GM20000 (cell line): ENCODE measurements around the gene ITPKC.

Source experiments
- DNase-seq: peaks from one replicate; pipeline ENCODE4 v3.0.0; 2012; ENCODE audit warnings: low spot score
- CTCF ChIP-seq: IDR thresholded peaks from 2 replicates; pipeline ENCODE4 v1.5.1; 2012; ENCODE audit warnings: mild to moderate bottlenecking, control low read depth; ENCODE audit errors: extremely low read depth, missing control alignments

Gene ITPKC

GRCh38 chr19:40737102-40737644, 20.3 kb downstream of the ITPKC start:
- TF ChIP-seq CTCF, result no peak
- DNase-seq, result no peak

- no peak for TF ChIP-seq CTCF
- DNase-seq, result no peak
These were observed 22.3 kb downstream of the ITPKC start for GRCh38 chr19:40739030-40739839.

- no peak for DNase-seq
- TF ChIP-seq CTCF, result no peak
These were observed 23.2 kb downstream of the ITPKC start for GRCh38 chr19:40739871-40740703.

GRCh38 chr19:40740747-40741146, 23.8 kb downstream of the ITPKC start:
- no peak for TF ChIP-seq CTCF

GRCh38 chr19:40741527-40742390, 24.8 kb downstream of the ITPKC start:
- no peak for DNase-seq
- no peak for TF ChIP-seq CTCF

More at GRCh38 chr19:40740747-40741146, 23.8 kb downstream of the ITPKC start:
- no peak for DNase-seq

- DNase-seq, result no peak
- TF ChIP-seq CTCF, result no peak
These were observed 25.6 kb downstream of the ITPKC start for GRCh38 chr19:40742477-40742876.
